ENCODE measurements around the gene PIM3. TPM values are rescaled to one million over a fixed set of nuclear protein-coding genes. Genes with fewer than 3 reads are reported as not detected.

Gene PIM3
- total RNA-seq, result 97.2 TPM

- DNase-seq (ENCODE audit: extremely low spot score in 2 of 2), result no peak
- TF ChIP-seq POLR2AphosphoS5 (IDR thresholded peaks at IDR 0.05; ENCODE audit: insufficient read depth in 1 of 2, low read depth in 1 of 2) (peak; percentile 63 to 83), CTCF (IDR thresholded peaks at IDR 0.05) (no peak), POLR2A (IDR thresholded peaks at IDR 0.05) (peak in 1 of 2 donors; percentile 95)
- Histone ChIP-seq H3K27ac (peak within 1 kb of the TSS; percentile 89), H3K27me3 (no peaks in the 10 kb centered on the region), H3K4me1 (peaks cover 40% of the 10 kb centered on the region), H3K36me3 (peaks cover 0 to 25% of the 10 kb centered on the region in 2 donors), H3K4me3 (peak within 1 kb of the TSS; percentile 76 to 100), H3K9me3 (no peaks in the 10 kb centered on the region)
- intact Hi-C loops (cut with DNase I), result loop anchor here (2.0 kb wide), 1 partner anchor 24 kb away; no protein-coding TSS in a partner anchor
Observed at GRCh38 chr22:49960159-49961004, at the start of gene PIM3. TSS of gene PIM3 (plus strand) at chr22:49960772. CDS start at chr22:49960948, 176 bp downstream.

- H3K27me3 ChIP-seq, result no peaks in the 10 kb centered on the region
- H3K9me3 ChIP-seq, result no peaks in the 10 kb centered on the region
- H3K4me3 ChIP-seq, result no peak overlapping the region
- intact Hi-C loops (cut with DNase I), result no loop called here
- peaks cover 6% of the 10 kb centered on the region for H3K4me1 ChIP-seq
- peaks cover 0 to 52% of the 10 kb centered on the region in 2 donors for H3K36me3 ChIP-seq
- DNase-seq (ENCODE audit: extremely low spot score in 2 of 2), result no peak
- TF ChIP-seq POLR2A (IDR thresholded peaks at IDR 0.05) (no peak), CTCF (IDR thresholded peaks at IDR 0.05) (no peak), POLR2AphosphoS5 (IDR thresholded peaks at IDR 0.05; ENCODE audit: insufficient read depth in 1 of 2, low read depth in 1 of 2) (no peak)
- no peak overlapping the region for H3K27ac ChIP-seq
Observed at GRCh38 chr22:49911881-49912625, 48.5 kb upstream of the PIM3 start.

- H3K4me3 ChIP-seq, result no peak overlapping the region
- intact Hi-C loops (cut with DNase I), result no loop called here
- H3K36me3 ChIP-seq, result peaks cover 0 to 42% of the 10 kb centered on the region in 2 donors
- no peaks in the 10 kb centered on the region for H3K9me3 ChIP-seq
- H3K4me1 ChIP-seq, result peaks cover 13% of the 10 kb centered on the region
- H3K27me3 ChIP-seq, result no peaks in the 10 kb centered on the region
- TF ChIP-seq POLR2A (IDR thresholded peaks at IDR 0.05), result no peak
- TF ChIP-seq CTCF (IDR thresholded peaks at IDR 0.05), result no peak
- no peak for TF ChIP-seq POLR2AphosphoS5 (IDR thresholded peaks at IDR 0.05; ENCODE audit: insufficient read depth in 1 of 2, low read depth in 1 of 2)
- H3K27ac ChIP-seq, result no peak overlapping the region
- no peak for DNase-seq (ENCODE audit: extremely low spot score in 2 of 2)
Observed at GRCh38 chr22:49913026-49913425, 47.5 kb upstream of the PIM3 start.

- intact Hi-C loops (cut with DNase I), result no loop called here
- Histone ChIP-seq H3K27ac (no peak overlapping the region), H3K36me3 (peaks cover 0 to 40% of the 10 kb centered on the region in 2 donors), H3K4me1 (peaks cover 13% of the 10 kb centered on the region), H3K9me3 (no peaks in the 10 kb centered on the region), H3K27me3 (no peaks in the 10 kb centered on the region), H3K4me3 (no peak overlapping the region)
- no peak for DNase-seq (ENCODE audit: extremely low spot score in 2 of 2)
- no peak for TF ChIP-seq POLR2AphosphoS5 (IDR thresholded peaks at IDR 0.05; ENCODE audit: insufficient read depth in 1 of 2, low read depth in 1 of 2)
Observed at GRCh38 chr22:49913446-49913845, 47.1 kb upstream of the PIM3 start.

- DNase-seq (ENCODE audit: extremely low spot score in 2 of 2), result no peak
- TF ChIP-seq CTCF (IDR thresholded peaks at IDR 0.05) (no peak), POLR2AphosphoS5 (IDR thresholded peaks at IDR 0.05; ENCODE audit: insufficient read depth in 1 of 2, low read depth in 1 of 2) (no peak), POLR2A (IDR thresholded peaks at IDR 0.05) (no peak)
- Histone ChIP-seq H3K27me3 (no peaks in the 10 kb centered on the region), H3K9me3 (no peaks in the 10 kb centered on the region), H3K4me1 (peaks cover 19% of the 10 kb centered on the region), H3K4me3 (no peak overlapping the region), H3K27ac (no peak overlapping the region), H3K36me3 (peaks cover 0 to 32% of the 10 kb centered on the region in 2 donors)
- intact Hi-C loops (cut with DNase I), result no loop called here
Observed at GRCh38 chr22:49914256-49914655, 46.3 kb upstream of the PIM3 start.
